Endothelial cell of umbilical vein (primary cell): Measurements from ENCODE around the gene LTBP2. TPM values are rescaled to one million over a fixed set of nuclear protein-coding genes. Genes with fewer than 3 reads are reported as not detected.

Experiments
- BruUV-seq: library from RNA; stranded (reverse); fragments of 400-500 nt; replicated peaks from 2 replicates; lab custom pipeline; 2021; lab: Mats Ljungman, UMichigan
- CTCF ChIA-PET: fragments of 300-600, 350-600 bp; sonication (Branson Sonifier 250); formaldehyde crosslinking; loops from one replicate; lab custom pipeline; 2021; ENCODE audit warnings: antibody characterized with exemption, inconsistent platforms; lab: Charles Lee
- POLR2A ChIA-PET: fragments of 300-600, 350-600 bp; sonication (Branson Sonifier 250); formaldehyde crosslinking; loops from one replicate; lab custom pipeline; 2021; ENCODE audit warnings: antibody characterized with exemption, inconsistent platforms; lab: Charles Lee
- DNase-seq: peaks from one replicate; pipeline ENCODE4 v3.0.0-alpha.2; 2011; ENCODE audit warnings: low read depth, low spot score
- FAIRE-seq: peaks from 2 replicates; lab custom pipeline; 2011; peaks lifted over from hg19 to GRCh38; lab: Jason Lieb, UNC
- H2AFZ ChIP-seq: 2 replicates; pipeline ENCODE4 v1.6.0; 2012; ENCODE audit warnings: low read depth, low read length, control low read depth, inconsistent platforms
- H3K27ac ChIP-seq: 2 replicates; pipeline ENCODE4 v1.5.1; 2011; ENCODE audit warnings: low read depth, mild to moderate bottlenecking, control low read depth, low read length, moderate library complexity; ENCODE audit not compliant: insufficient read depth
- H3K27me3 ChIP-seq, 2 experiments: 2 replicates each; pipeline versions ENCODE4 v1.6.0 to v1.6.1; 2011; ENCODE audit warnings: low read length in 2 of 2, mixed read lengths in 1 of 2; ENCODE audit not compliant: control insufficient read depth in 2 of 2, insufficient read depth in 2 of 2
- H3K36me3 ChIP-seq, 2 experiments: 2 replicates in 1 of 2; 3 replicates in 1 of 2; pipeline ENCODE4 v1.5.1; 2011; ENCODE audit warnings: low read length in 2 of 2, mild to moderate bottlenecking in 1 of 2, moderate library complexity in 1 of 2; ENCODE audit not compliant: control insufficient read depth in 2 of 2, insufficient read depth in 2 of 2; ENCODE audit errors: extremely low read depth in 1 of 2
- H3K4me1 ChIP-seq: 3 replicates; pipeline ENCODE4 v1.5.1; 2011; ENCODE audit warnings: mild to moderate bottlenecking, low read length; ENCODE audit not compliant: control insufficient read depth, insufficient read depth; ENCODE audit errors: extremely low read depth
- H3K4me2 ChIP-seq: 2 replicates; pipeline ENCODE4 v1.6.1; 2011; ENCODE audit warnings: low read length, control low read depth, mixed read lengths; ENCODE audit not compliant: insufficient read depth
- H3K4me3 ChIP-seq, 3 experiments: fragments of 200-600 bp in 1 of 3; sonication (generic), shearing (Covaris generic) in 1 of 3; replicated peaks in 1 of 3; 2 replicates each; pipeline ENCODE4 v1.5.1; 2011 to 2016; ENCODE audit warnings: control low read depth in 3 of 3, low read length in 3 of 3, mild to moderate bottlenecking in 2 of 3, inconsistent platforms in 1 of 3, low read depth in 1 of 3, moderate library complexity in 1 of 3; ENCODE audit not compliant: insufficient read depth in 1 of 3
- H3K79me2 ChIP-seq: 2 replicates; pipeline ENCODE4 v1.6.0; 2012; ENCODE audit warnings: low read length, inconsistent platforms; ENCODE audit not compliant: control insufficient read depth, insufficient read depth
- H3K9ac ChIP-seq: replicated peaks from 2 replicates; pipeline ENCODE3; 2011; ENCODE audit warnings: low read length, control low read depth; ENCODE audit not compliant: insufficient read depth; ENCODE audit errors: extremely low read depth
- H3K9me1 ChIP-seq: replicated peaks from 3 replicates; pipeline ENCODE4 v1.6.0; 2011; ENCODE audit warnings: mild to moderate bottlenecking, low read length; ENCODE audit not compliant: control insufficient read depth, insufficient read depth; ENCODE audit errors: extremely low read depth
- H3K9me3 ChIP-seq: replicated peaks from 2 replicates; pipeline ENCODE4 v1.5.1; 2012; ENCODE audit warnings: low read length, inconsistent platforms; ENCODE audit not compliant: control insufficient read depth, insufficient read depth
- H4K20me1 ChIP-seq: replicated peaks from 2 replicates; pipeline ENCODE3; 2011; ENCODE audit warnings: mild to moderate bottlenecking, low read length; ENCODE audit not compliant: control insufficient read depth, insufficient read depth; ENCODE audit errors: extremely low read depth
- EZH2 ChIP-seq: IDR thresholded peaks from 2 replicates; pipeline ENCODE4 v1.6.1; 2012; ENCODE audit warnings: borderline replicate concordance, low read depth, mild to moderate bottlenecking, moderate library complexity, low read length, inconsistent platforms; ENCODE audit not compliant: severe bottlenecking
- FOS ChIP-seq: IDR thresholded peaks from 2 replicates; pipeline ENCODE4 v1.6.1; 2011; ENCODE audit warnings: mild to moderate bottlenecking, low read length, moderate library complexity, borderline replicate concordance; ENCODE audit not compliant: insufficient read depth
- GATA2 ChIP-seq: IDR thresholded peaks from 2 replicates; pipeline ENCODE4 v1.7.0; 2011; ENCODE audit warnings: low read depth, mild to moderate bottlenecking, moderate library complexity, mixed read lengths, low read length; ENCODE audit not compliant: insufficient read length, insufficient read depth
- JUN ChIP-seq: IDR thresholded peaks from 2 replicates; pipeline ENCODE4 v1.6.1; 2011; ENCODE audit warnings: borderline replicate concordance, low read depth; ENCODE audit not compliant: insufficient read length, insufficient read depth
- MYC ChIP-seq: IDR thresholded peaks from one replicate; pipeline ENCODE4 v1.6.1; 2011; ENCODE audit warnings: mild to moderate bottlenecking, low read depth, low read length
- POLR2A ChIP-seq: IDR thresholded peaks from 2 replicates; pipeline ENCODE4 v1.6.1; 2012; ENCODE audit warnings: low read depth, mild to moderate bottlenecking, control low read depth, low read length
- POLR2AphosphoS5 ChIP-seq: IDR thresholded peaks from 2 replicates; pipeline ENCODE4 v1.6.1; 2012; ENCODE audit warnings: low read depth, mild to moderate bottlenecking, control low read depth, low read length, moderate library complexity; ENCODE audit not compliant: insufficient read depth
- dilution Hi-C: fragments of 300-500 bp; cut with MboI; formaldehyde crosslinking; loops from one replicate; pipeline ENCODE4 v1.15.0; 2019; ENCODE audit warnings: low sequenced_read_pairs; ENCODE audit not compliant: extremely low pct_ligation_motif_present
- intact Hi-C: fragments of 100-400 bp; cut with micrococcal nuclease; formaldehyde crosslinking; loops from one replicate; pipeline ENCODE4 v1.10.0; 2022
- polyA plus RNA-seq, 4 experiments: library from polyadenylated mRNA; depleted of rRNA in 3 of 4; stranded (reverse) in 3 of 4; unstranded in 1 of 4; fragments of >200 nt; gene quantifications; 2 replicates each; pipeline versions ENCODE4 v1.2.1 to v1.2.3, GENCODE V29; 2011 to 2012; ENCODE audit warnings: missing spikeins in 1 of 4
- total RNA-seq: library from RNA; stranded (reverse); gene quantifications from 2 replicates; pipeline ENCODE4 v1.2.3, GENCODE V29; 2021
- TF ChIP-seq, protein P1 (sequence below): IDR thresholded peaks from 2 replicates; pipeline ENCODE4 v1.6.1; 2011; ENCODE audit not compliant: insufficient read depth, insufficient read length
- TF ChIP-seq, protein P2 (sequence below), 2 donors: IDR thresholded peaks; 1 replicate in 1 of 2; 2 replicates in 1 of 2; pipeline ENCODE4 v1.5.1; 2011; ENCODE audit warnings: low read length in 2 of 2, mild to moderate bottlenecking in 2 of 2, moderate library complexity in 2 of 2, control low read depth in 1 of 2, inconsistent platforms in 1 of 2, low read depth in 1 of 2; ENCODE audit not compliant: insufficient read depth in 1 of 2; ENCODE audit errors: extremely low read depth in 1 of 2

Gene LTBP2
- total and polyA plus RNA-seq, 2 donors (not counting 3 experiments of a cell fraction or from before 2014, with no cell fraction given) = 209 to 268 TPM

DNA sequence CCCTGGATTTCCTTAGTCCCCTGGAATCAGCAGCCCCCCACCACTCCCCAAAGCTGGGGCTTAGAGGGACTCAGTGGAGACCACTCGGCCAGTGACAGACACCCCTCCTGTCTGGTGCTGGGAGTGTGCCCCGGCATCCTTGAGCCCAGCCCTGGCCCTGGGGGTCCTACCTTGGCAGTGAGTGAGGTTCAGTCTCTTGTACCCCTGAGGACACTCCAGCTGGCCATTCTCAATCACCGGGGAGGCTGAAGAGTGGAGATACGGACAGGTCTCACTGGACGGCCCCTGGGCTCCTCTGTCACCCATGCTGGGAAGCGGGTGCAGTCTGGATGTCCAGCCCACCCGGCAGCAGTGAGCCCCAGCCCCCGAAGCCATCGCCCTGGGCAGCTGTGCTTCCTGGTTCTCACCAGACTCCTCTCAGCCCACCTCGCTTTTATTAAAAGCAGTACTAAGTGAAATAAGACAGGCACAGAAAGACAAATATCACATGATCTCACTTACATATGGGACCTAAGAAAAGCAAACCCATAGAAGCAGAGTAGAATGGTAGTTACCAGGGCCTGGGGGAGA, 76.2 kb downstream of the LTBP2 start:
- intact Hi-C loops = no loop called here
- no TSS peak for BruUV-seq
- POLR2A ChIA-PET = no interaction called here
- H3K4me2 ChIP-seq = no peak overlapping the region
- no peaks in the 10 kb centered on the region for H3K9me3 ChIP-seq
- no peak for TF ChIP-seq POLR2AphosphoS5
- no peak for TF ChIP-seq MYC
- TF ChIP-seq JUN = no peak
- no peak for TF ChIP-seq GATA2
- no peak for TF ChIP-seq EZH2
- TF ChIP-seq, protein P1, sequence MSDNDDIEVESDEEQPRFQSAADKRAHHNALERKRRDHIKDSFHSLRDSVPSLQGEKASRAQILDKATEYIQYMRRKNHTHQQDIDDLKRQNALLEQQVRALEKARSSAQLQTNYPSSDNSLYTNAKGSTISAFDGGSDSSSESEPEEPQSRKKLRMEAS = no peak
- no peak for TF ChIP-seq FOS
- TF ChIP-seq POLR2A = no peak
- TF ChIP-seq, protein P2, sequence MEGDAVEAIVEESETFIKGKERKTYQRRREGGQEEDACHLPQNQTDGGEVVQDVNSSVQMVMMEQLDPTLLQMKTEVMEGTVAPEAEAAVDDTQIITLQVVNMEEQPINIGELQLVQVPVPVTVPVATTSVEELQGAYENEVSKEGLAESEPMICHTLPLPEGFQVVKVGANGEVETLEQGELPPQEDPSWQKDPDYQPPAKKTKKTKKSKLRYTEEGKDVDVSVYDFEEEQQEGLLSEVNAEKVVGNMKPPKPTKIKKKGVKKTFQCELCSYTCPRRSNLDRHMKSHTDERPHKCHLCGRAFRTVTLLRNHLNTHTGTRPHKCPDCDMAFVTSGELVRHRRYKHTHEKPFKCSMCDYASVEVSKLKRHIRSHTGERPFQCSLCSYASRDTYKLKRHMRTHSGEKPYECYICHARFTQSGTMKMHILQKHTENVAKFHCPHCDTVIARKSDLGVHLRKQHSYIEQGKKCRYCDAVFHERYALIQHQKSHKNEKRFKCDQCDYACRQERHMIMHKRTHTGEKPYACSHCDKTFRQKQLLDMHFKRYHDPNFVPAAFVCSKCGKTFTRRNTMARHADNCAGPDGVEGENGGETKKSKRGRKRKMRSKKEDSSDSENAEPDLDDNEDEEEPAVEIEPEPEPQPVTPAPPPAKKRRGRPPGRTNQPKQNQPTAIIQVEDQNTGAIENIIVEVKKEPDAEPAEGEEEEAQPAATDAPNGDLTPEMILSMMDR (IDR thresholded peaks at IDR 0.05; ENCODE audit: extremely low read depth in 1 of 2, insufficient read depth in 1 of 2, low read depth in 1 of 2, low read length in 2 of 2) = no peak
- no peak overlapping the region for H2AFZ ChIP-seq
- FAIRE-seq (no peak), DNase-seq (no peak)
- no peaks in the 10 kb centered on the region for H3K27me3 ChIP-seq
- no peaks in the 10 kb centered on the region for H3K9me1 ChIP-seq
- CTCF ChIA-PET = no interaction called here
- no peak overlapping the region for H3K4me3 ChIP-seq
- dilution Hi-C loops = no loop called here
- no peaks in the 10 kb centered on the region for H3K4me1 ChIP-seq
- H3K27ac ChIP-seq = no peak overlapping the region
- H4K20me1 ChIP-seq = no peaks in the 10 kb centered on the region
- no peaks in the 10 kb centered on the region for H3K79me2 ChIP-seq
- peaks cover 14 to 41% of the 10 kb centered on the region in 2 experiments for H3K36me3 ChIP-seq
- no peak overlapping the region for H3K9ac ChIP-seq
